ENCODE results near the gene RIMS4.

DNA sequence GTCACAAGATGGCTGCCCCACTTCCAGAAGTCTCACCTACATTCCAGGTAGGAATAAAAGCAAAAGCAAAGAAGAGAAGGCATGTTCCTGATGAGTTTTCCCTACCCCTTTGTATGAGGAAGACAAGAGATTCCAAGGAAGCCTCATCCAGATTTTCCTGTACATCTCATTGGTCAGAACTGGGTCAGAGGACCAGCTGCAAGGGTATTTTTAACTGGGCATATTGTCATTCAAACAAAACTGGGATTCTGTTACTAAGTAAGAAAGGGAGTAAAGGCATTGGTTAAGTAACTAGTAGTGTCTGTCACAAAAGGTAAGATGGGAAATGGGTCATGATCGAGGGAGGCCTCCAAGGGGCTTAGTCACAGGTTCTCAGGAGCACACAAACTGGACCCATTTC, 28.2 kb upstream of the RIMS4 start:
- TF ChIP-seq POLR2A (IDR thresholded peaks at IDR 0.05) = no peak
- TF ChIP-seq CTCF (IDR thresholded peaks at IDR 0.05) = no peak
- no peak for TF ChIP-seq POLR2AphosphoS5 (IDR thresholded peaks at IDR 0.05; ENCODE audit: insufficient read depth in 1 of 2, low read depth in 1 of 2)
